ENCODE data around the gene ING3. TPM values are rescaled to one million over a fixed set of nuclear protein-coding genes. Genes with fewer than 3 reads are reported as not detected.

The ING3 gene
- total RNA-seq, 1 experiment from 2014 or later: 9.1 TPM

DNA sequence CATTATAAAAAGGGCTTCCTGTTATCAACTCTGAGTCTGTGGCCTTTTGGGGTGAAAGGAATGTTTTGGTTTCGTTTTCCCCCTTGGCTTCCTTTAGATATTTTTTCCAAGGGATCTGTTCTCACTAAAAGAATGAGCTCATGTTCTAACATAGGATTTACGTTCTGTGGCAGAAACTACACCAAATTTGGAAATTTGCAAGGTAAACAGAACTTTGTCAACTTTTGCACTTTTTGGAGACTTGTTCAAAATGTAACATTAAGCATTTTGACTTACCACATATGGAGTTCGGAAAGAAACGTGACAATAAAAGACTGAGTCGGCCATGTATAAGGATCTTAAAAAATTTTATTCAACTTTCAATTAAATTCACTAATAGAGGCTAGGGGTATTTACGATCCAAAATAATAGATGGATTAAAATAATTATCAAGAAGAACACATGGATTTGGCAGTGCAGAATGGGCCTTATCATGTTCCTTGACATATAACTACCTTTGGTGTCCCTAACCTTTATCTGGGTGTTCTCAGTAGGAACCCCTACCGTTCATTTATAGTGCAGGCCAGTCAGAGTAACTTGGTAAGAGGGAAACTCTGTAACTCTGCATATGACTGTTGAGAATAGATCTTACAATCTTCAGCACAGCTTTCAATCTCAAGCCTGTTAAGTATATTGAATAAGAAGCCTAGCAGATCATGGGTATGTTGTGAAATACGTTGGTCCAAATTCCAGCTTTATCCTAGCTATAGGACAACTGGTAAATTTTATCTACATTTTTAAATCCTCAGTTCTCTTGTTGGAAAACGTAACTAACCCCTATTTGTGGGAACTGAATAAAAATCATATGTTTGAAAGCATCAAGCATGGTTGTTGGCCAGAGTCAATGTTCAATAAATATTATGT, 49.8 kb downstream of the ING3 start:
- Histone ChIP-seq H3K4me1 (ENCODE audit: control insufficient read depth, insufficient read depth, low read length) (no peaks in the 10 kb centered on the region), H3K27me3 (ENCODE audit: control insufficient read depth, insufficient read depth, low read length) (peaks cover 12% of the 10 kb centered on the region), H3K27ac (ENCODE audit: low read length) (no peak overlapping the region), H3K9me3 (ENCODE audit: control insufficient read depth, insufficient read depth, low read depth, low read length) (no peaks in the 10 kb centered on the region), H3K36me3 (ENCODE audit: control insufficient read depth, insufficient read depth, low read length) (no peaks in the 10 kb centered on the region), H3K4me3 (ENCODE audit: low read depth in 2 of 2, low read length in 2 of 2) (no peak overlapping the region)
- CTCF ChIA-PET: no interaction called here
- DNase-seq (ENCODE audit: low read depth, low spot score): no peak
- TF ChIP-seq, protein P1, sequence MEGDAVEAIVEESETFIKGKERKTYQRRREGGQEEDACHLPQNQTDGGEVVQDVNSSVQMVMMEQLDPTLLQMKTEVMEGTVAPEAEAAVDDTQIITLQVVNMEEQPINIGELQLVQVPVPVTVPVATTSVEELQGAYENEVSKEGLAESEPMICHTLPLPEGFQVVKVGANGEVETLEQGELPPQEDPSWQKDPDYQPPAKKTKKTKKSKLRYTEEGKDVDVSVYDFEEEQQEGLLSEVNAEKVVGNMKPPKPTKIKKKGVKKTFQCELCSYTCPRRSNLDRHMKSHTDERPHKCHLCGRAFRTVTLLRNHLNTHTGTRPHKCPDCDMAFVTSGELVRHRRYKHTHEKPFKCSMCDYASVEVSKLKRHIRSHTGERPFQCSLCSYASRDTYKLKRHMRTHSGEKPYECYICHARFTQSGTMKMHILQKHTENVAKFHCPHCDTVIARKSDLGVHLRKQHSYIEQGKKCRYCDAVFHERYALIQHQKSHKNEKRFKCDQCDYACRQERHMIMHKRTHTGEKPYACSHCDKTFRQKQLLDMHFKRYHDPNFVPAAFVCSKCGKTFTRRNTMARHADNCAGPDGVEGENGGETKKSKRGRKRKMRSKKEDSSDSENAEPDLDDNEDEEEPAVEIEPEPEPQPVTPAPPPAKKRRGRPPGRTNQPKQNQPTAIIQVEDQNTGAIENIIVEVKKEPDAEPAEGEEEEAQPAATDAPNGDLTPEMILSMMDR (IDR thresholded peaks at IDR 0.05): no peak
- TF ChIP-seq TCF7L2 (IDR thresholded peaks at IDR 0.05; ENCODE audit: low read depth, low read length) (no peak), REST (IDR thresholded peaks at IDR 0.05; ENCODE audit: insufficient read depth in 1 of 2, low read depth in 2 of 2, low read length in 1 of 2) (no peak), SIN3A (IDR thresholded peaks at IDR 0.05; ENCODE audit: borderline replicate concordance, insufficient read depth, low read depth, low read length) (no peak), POLR2AphosphoS5 (IDR thresholded peaks at IDR 0.05; ENCODE audit: low read depth, low read length) (no peak)
- POLR2A ChIA-PET: no interaction called here
- in situ Hi-C loops (cut with HindIII; ENCODE audit: low pct_unique_long_range_greater_than_20kb, low sequenced_read_pairs) (no loop called here), intact Hi-C loops (cut with micrococcal nuclease; ENCODE audit: unreplicated experiment) (no loop called here)
- ATAC-seq: no peak
- no TSS peak for BruUV-seq (replicated peaks)

GRCh38 chr7:121001234-121001906, 50.8 kb downstream of the ING3 start:
- intact Hi-C loops (cut with micrococcal nuclease; ENCODE audit: unreplicated experiment): no loop called here
- CTCF ChIA-PET: no interaction called here

More at GRCh38 chr7:121001234-121001906, 50.8 kb downstream of the ING3 start:
- POLR2A ChIA-PET: no interaction called here
- in situ Hi-C loops (cut with HindIII; ENCODE audit: low pct_unique_long_range_greater_than_20kb, low sequenced_read_pairs): no loop called here
- no peak for DNase-seq (ENCODE audit: low read depth, low spot score)
- Histone ChIP-seq H3K9me3 (ENCODE audit: control insufficient read depth, insufficient read depth, low read depth, low read length) (no peaks in the 10 kb centered on the region), H3K27me3 (ENCODE audit: control insufficient read depth, insufficient read depth, low read length) (peaks cover 18% of the 10 kb centered on the region), H3K4me1 (ENCODE audit: control insufficient read depth, insufficient read depth, low read length) (no peaks in the 10 kb centered on the region), H3K27ac (ENCODE audit: low read length) (no peak overlapping the region), H3K4me3 (ENCODE audit: low read depth in 2 of 2, low read length in 2 of 2) (no peak overlapping the region), H3K36me3 (ENCODE audit: control insufficient read depth, insufficient read depth, low read length) (no peaks in the 10 kb centered on the region)
- no peak for ATAC-seq
- TF ChIP-seq REST (IDR thresholded peaks at IDR 0.05; ENCODE audit: insufficient read depth in 1 of 2, low read depth in 2 of 2, low read length in 1 of 2): no peak
- TF ChIP-seq SIN3A (IDR thresholded peaks at IDR 0.05; ENCODE audit: borderline replicate concordance, insufficient read depth, low read depth, low read length): no peak
- TF ChIP-seq TCF7L2 (IDR thresholded peaks at IDR 0.05; ENCODE audit: low read depth, low read length): no peak
- TF ChIP-seq, protein P1 (IDR thresholded peaks at IDR 0.05): no peak
- no peak for TF ChIP-seq POLR2AphosphoS5 (IDR thresholded peaks at IDR 0.05; ENCODE audit: low read depth, low read length)
- BruUV-seq (replicated peaks): no TSS peak

Measured in Panc1 (cell line).